Right lobe of liver (tissue), 6 donors: ENCODE results near the gene SLC27A3. TPM values are rescaled to one million over a fixed set of nuclear protein-coding genes. Genes with fewer than 3 reads are reported as not detected.

Source experiments
- ATAC-seq, 4 donors: fragments of 200-7000 bp; cut with Tn5 transposase; one replicate each; pipeline ENCODE4 v1.9.1; 2020; ENCODE audit warnings: mild to moderate bottlenecking in 4 of 4, moderate library complexity in 4 of 4
- DNase-seq, 3 donors: peaks; one replicate each; pipeline ENCODE4 v3.0.0-alpha.2; 2020
- H3K27ac ChIP-seq, 3 donors: fragments of 200-600 bp; one replicate each; pipeline ENCODE4 v1.8.0; 2022
- H3K27me3 ChIP-seq, 2 donors: fragments of 200-600 bp; one replicate each; pipeline ENCODE4 v1.8.0; 2022
- H3K36me3 ChIP-seq, 4 donors: fragments of 200-600 bp; sonication (generic) in 1 of 4; one replicate each; pipeline versions ENCODE4 v1.5.1 to v1.8.0; 2017 to 2022; ENCODE audit warnings: control low read depth in 1 of 4
- H3K4me1 ChIP-seq, 4 donors: fragments of 200-600 bp; sonication (generic) in 1 of 4; one replicate each; pipeline versions ENCODE4 v1.5.1 to v1.8.0; 2017 to 2022; ENCODE audit warnings: control low read depth in 1 of 4
- H3K4me3 ChIP-seq, 3 donors: fragments of 200-600 bp; one replicate each; pipeline ENCODE4 v1.8.0; 2022
- H3K9me3 ChIP-seq, 4 donors: fragments of 200-600 bp; sonication (generic) in 1 of 4; one replicate each; pipeline versions ENCODE4 v1.5.1 to v1.8.0; 2017 to 2022; ENCODE audit warnings: control low read depth in 1 of 4
- CTCF ChIP-seq, 4 donors: fragments of 200-600 bp in 3 of 4; fragments of 450-650 bp in 1 of 4; IDR thresholded peaks; one replicate each; pipeline versions ENCODE4 v1.5.1 to v1.8.0; 2016 to 2022; ENCODE audit warnings: antibody characterized with exemption in 4 of 4, mild to moderate bottlenecking in 2 of 4
- POLR2A ChIP-seq: fragments of 450-650 bp; IDR thresholded peaks from one replicate; pipeline ENCODE4 v1.6.1; 2017; ENCODE audit warnings: antibody characterized with exemption, mild to moderate bottlenecking
- WGBS: methylation state at CpG from one replicate; pipeline ENCODE4 v1.1.6; 2018; ENCODE audit warnings: low coverage, low lambda C conversion rate; ENCODE audit not compliant: insufficient coverage; ENCODE audit errors: missing lambda C conversion rate; 5-methylcytosine and 5-hydroxymethylcytosine counted together
- intact Hi-C, 2 donors: fragments of 100-400 bp; cut with DNase I; formaldehyde crosslinking; loops; one replicate each; pipeline versions ENCODE4 v1.11.2 to v1.14.1; 2022
- total RNA-seq, 6 experiments: library from RNA; depleted of rRNA in 2 of 6; stranded (reverse); fragments of >200 nt in 2 of 6; fragmentation: NEBNext Ultra II Directional in 3 of 6; extraction: Animal tissue kit (Norgen Biotek cat#: 25700) in 3 of 6; gene quantifications; one replicate each; pipeline versions ENCODE4 v1.1.0 to v1.2.4, GENCODE V29; 2016 to 2023
- donor health status: DM: no; HTN: yes; CAD: no.
- donor health status: DM: no; HTN: no; CAD: no.
- donor health status: DM: no; HTN: no; CAD: no.
- donor health status: DM: no; HTN: yes; CAD: no.
- donor health status: DM: no; HTN: yes; CAD: no.

The SLC27A3 gene
- total RNA-seq, 6 experiments from 2014 or later: 25.4 to 50.4 (median 36.9) TPM

GRCh38 chr1:153733970-153734369 lies 41.2 kb upstream of the SLC27A3 start:
- intact Hi-C loops: no loop called here
- no peaks in the 10 kb centered on the region for H3K9me3 ChIP-seq
- no peak overlapping the region for H3K4me3 ChIP-seq
- no peaks in the 10 kb centered on the region for H3K27me3 ChIP-seq
- TF ChIP-seq CTCF (IDR thresholded peaks at IDR 0.05): no peak
- TF ChIP-seq POLR2A: no peak
- peaks cover 0 to 28% (median 5%) of the 10 kb centered on the region in 4 donors for H3K4me1 ChIP-seq
- peaks cover 0 to under 1% (median 0%) of the 10 kb centered on the region in 4 donors for H3K36me3 ChIP-seq
- 17% methylated on average over 1 of the region's 1 CpG for WGBS
- DNase-seq (no peak), ATAC-seq (peak in 3 of 4 donors; percentile 36 to 59 (median 56))
- H3K27ac ChIP-seq: no peak overlapping the region

- Histone ChIP-seq H3K27me3 (no peaks in the 10 kb centered on the region), H3K36me3 (peaks cover 0 to 7% (median 0%) of the 10 kb centered on the region in 4 donors), H3K9me3 (no peaks in the 10 kb centered on the region), H3K4me3 (no peak overlapping the region), H3K4me1 (peaks cover 0 to 23% (median 3%) of the 10 kb centered on the region in 4 donors), H3K27ac (no peak overlapping the region)
- DNase-seq (no peak), ATAC-seq (peak in 3 of 4 donors; percentile 24 to 60 (median 44))
- TF ChIP-seq POLR2A (no peak), CTCF (IDR thresholded peaks at IDR 0.05) (no peak)
- intact Hi-C loops: no loop called here
- 67% methylated on average over 2 of the region's 3 CpGs for WGBS
These were observed 40.7 kb upstream of the SLC27A3 start for GRCh38 chr1:153734396-153735089.

GRCh38 chr1:153735090-153735420 lies 40.2 kb upstream of the SLC27A3 start:
- no peak for ATAC-seq
- Histone ChIP-seq H3K27me3 (no peaks in the 10 kb centered on the region), H3K36me3 (peaks cover 0 to 9% (median 0%) of the 10 kb centered on the region in 4 donors), H3K4me1 (peaks cover 0 to 17% (median 3%) of the 10 kb centered on the region in 4 donors), H3K4me3 (no peak overlapping the region), H3K9me3 (no peaks in the 10 kb centered on the region), H3K27ac (no peak overlapping the region)
- DNase-seq: no peak
- WGBS: 90% methylated on average over 2 of the region's 3 CpGs
- TF ChIP-seq POLR2A (no peak), CTCF (IDR thresholded peaks at IDR 0.05) (no peak)
- intact Hi-C loops: no loop called here

GRCh38 chr1:153741986-153742385 lies 33.2 kb upstream of the SLC27A3 start:
- ATAC-seq: no peak
- no peak for DNase-seq
- no peaks in the 10 kb centered on the region for H3K9me3 ChIP-seq
- 78% methylated on average over 2 of the region's 2 CpGs for WGBS
- H3K4me1 ChIP-seq: peaks cover 0 to 25% (median 11%) of the 10 kb centered on the region in 4 donors
- no peaks in the 10 kb centered on the region for H3K27me3 ChIP-seq
- intact Hi-C loops: no loop called here
- H3K4me3 ChIP-seq: no peak overlapping the region
- TF ChIP-seq POLR2A: no peak
- no peak for TF ChIP-seq CTCF (IDR thresholded peaks at IDR 0.05)
- H3K36me3 ChIP-seq: peaks cover 0 to 50% (median 13%) of the 10 kb centered on the region in 4 donors
- peak overlapping the region in 2 of 3 donors; percentile 29 to 68 for H3K27ac ChIP-seq
